Keratinocyte (primary cell): ENCODE results near the gene SCYGR7. TPM values are rescaled to one million over a fixed set of nuclear protein-coding genes. Genes with fewer than 3 reads are reported as not detected.
"Not testable (repeated sequence)": the region's sequence is repeated elsewhere in the genome, so short reads cannot be mapped to it uniquely, and the experiment has no call there.

Experiments
- DNase-seq: peaks from one replicate; pipeline ENCODE4 v3.0.0-alpha.2; 2011; ENCODE audit warnings: low read depth, missing footprints, low spot score
- FAIRE-seq: peaks from 2 replicates; lab custom pipeline; 2011; peaks lifted over from hg19 to GRCh38; lab: Jason Lieb, UNC
- H2AFZ ChIP-seq: 2 replicates; pipeline ENCODE4 v1.6.0; 2012; ENCODE audit warnings: low read length, control low read depth, inconsistent platforms; ENCODE audit not compliant: control insufficient read depth
- H3K27ac ChIP-seq: 2 replicates; pipeline ENCODE4 v1.5.1; 2011; ENCODE audit warnings: low read length; ENCODE audit not compliant: control insufficient read depth, insufficient read depth
- H3K27me3 ChIP-seq: 3 replicates; pipeline ENCODE4 v1.6.0; 2011; ENCODE audit warnings: low read length; ENCODE audit not compliant: control insufficient read depth, insufficient read depth; ENCODE audit errors: extremely low read depth
- H3K36me3 ChIP-seq, 2 experiments: 2 replicates in 1 of 2; 3 replicates in 1 of 2; pipeline ENCODE4 v1.5.1; 2011; ENCODE audit warnings: low read length in 2 of 2, mild to moderate bottlenecking in 1 of 2; ENCODE audit not compliant: control insufficient read depth in 2 of 2, insufficient read depth in 2 of 2; ENCODE audit errors: extremely low read depth in 1 of 2
- H3K4me1 ChIP-seq: 3 replicates; pipeline ENCODE4 v1.5.1; 2011; ENCODE audit warnings: low read length; ENCODE audit not compliant: control insufficient read depth, insufficient read depth; ENCODE audit errors: extremely low read depth
- H3K4me2 ChIP-seq: 3 replicates; pipeline ENCODE4 v1.6.0; 2011; ENCODE audit warnings: low read depth, low read length; ENCODE audit not compliant: control insufficient read depth, insufficient read depth; ENCODE audit errors: extremely low read depth
- H3K4me3 ChIP-seq, 3 experiments: fragments of 200-600 bp in 1 of 3; sonication (generic) in 1 of 3; 2 replicates in 2 of 3; 3 replicates in 1 of 3; pipeline ENCODE4 v1.5.1; 2011 to 2016; ENCODE audit warnings: low read length in 3 of 3, mild to moderate bottlenecking in 3 of 3, control low read depth in 2 of 3, inconsistent platforms in 1 of 3, low read depth in 1 of 3, mixed read lengths in 1 of 3, mixed run types in 1 of 3, moderate library complexity in 1 of 3; ENCODE audit not compliant: control insufficient read depth in 2 of 3, insufficient read depth in 2 of 3; ENCODE audit errors: extremely low read depth in 1 of 3
- H3K79me2 ChIP-seq: 2 replicates; pipeline ENCODE4 v1.6.0; 2012; ENCODE audit warnings: low read length; ENCODE audit not compliant: control insufficient read depth, insufficient read depth
- H3K9ac ChIP-seq: 3 replicates; pipeline ENCODE4 v1.6.0; 2011; ENCODE audit warnings: low read length; ENCODE audit not compliant: control insufficient read depth, insufficient read depth; ENCODE audit errors: extremely low read depth
- H3K9me1 ChIP-seq: 3 replicates; pipeline ENCODE4 v1.6.0; 2011; ENCODE audit warnings: low read length; ENCODE audit not compliant: control insufficient read depth, insufficient read depth; ENCODE audit errors: extremely low read depth
- H3K9me3 ChIP-seq: 2 replicates; pipeline ENCODE4 v1.5.1; 2012; ENCODE audit warnings: low read depth, low read length; ENCODE audit not compliant: control insufficient read depth
- H4K20me1 ChIP-seq: 3 replicates; pipeline ENCODE4 v1.6.0; 2011; ENCODE audit warnings: low read length; ENCODE audit not compliant: control insufficient read depth, insufficient read depth; ENCODE audit errors: extremely low read depth
- EZH2 ChIP-seq: IDR thresholded peaks from one replicate; pipeline ENCODE4 v1.6.1; 2012; ENCODE audit warnings: inconsistent platforms, mild to moderate bottlenecking, low read length, moderate library complexity
- dilution Hi-C: fragments of 300-500 bp; cut with MboI; formaldehyde crosslinking; loops from one replicate; pipeline ENCODE4 v1.7.0; 2020; ENCODE audit warnings: low sequenced_read_pairs; ENCODE audit not compliant: extremely low pct_ligation_motif_present
- polyA plus RNA-seq, 5 experiments: library from polyadenylated mRNA; depleted of rRNA in 3 of 5; stranded (reverse) in 3 of 5; stranded (forward) in 1 of 5; unstranded in 1 of 5; fragments of >200 nt; gene quantifications; 1 replicate in 1 of 5; 2 replicates in 3 of 5; 3 replicates in 1 of 5; pipeline versions ENCODE4 v1.2.1 to v1.2.3, GENCODE V29; 2011 to 2012; ENCODE audit warnings: missing spikeins in 2 of 5, low read depth in 1 of 5, low replicate concordance in 1 of 5
- TF ChIP-seq, protein P1 (sequence below), 3 experiments: IDR thresholded peaks in 1 of 3; conservative IDR thresholded peaks in 1 of 3; optimal IDR thresholded peaks in 1 of 3; 2 replicates in 2 of 3; 3 replicates in 1 of 3; pipeline versions ENCODE3 to v1.5.1; 2011; ENCODE audit warnings: low read length in 3 of 3, mild to moderate bottlenecking in 3 of 3, moderate library complexity in 2 of 3, control low read depth in 1 of 3, inconsistent platforms in 1 of 3; ENCODE audit not compliant: insufficient read depth in 2 of 3; ENCODE audit errors: extremely low read depth in 1 of 3

The SCYGR7 gene
- polyA plus RNA-seq, 1 donor (not counting 4 experiments of a cell fraction or from before 2014, with no cell fraction given): not detected

DNA sequence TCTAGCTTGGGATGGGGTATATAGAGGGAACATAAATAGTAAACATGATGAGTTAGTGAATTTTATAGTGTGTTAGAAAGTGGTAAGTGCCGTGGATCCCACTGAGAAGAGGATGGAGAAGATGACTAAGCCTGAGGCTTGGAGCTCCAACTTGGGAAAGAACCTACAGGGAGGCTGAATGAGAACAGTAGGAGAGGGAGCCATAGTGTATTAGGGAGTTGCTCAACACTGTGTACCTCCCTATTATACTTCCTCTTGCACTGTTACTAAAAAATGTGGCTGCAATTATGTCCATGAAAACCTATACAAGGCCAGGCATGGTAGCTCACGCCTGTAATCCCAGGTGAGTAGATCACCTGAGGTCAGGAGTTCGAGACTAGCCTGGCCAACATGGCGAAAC lies 7.5 kb upstream of the SCYGR7 start:
- Histone ChIP-seq H3K9me1 (no peaks in the 10 kb centered on the region), H3K4me3 (no peak overlapping the region), H3K27me3 (no peaks in the 10 kb centered on the region), H3K27ac (no peak overlapping the region), H3K9me3 (no peaks in the 10 kb centered on the region), H3K9ac (no peak overlapping the region), H3K79me2 (no peaks in the 10 kb centered on the region), H2AFZ (no peak overlapping the region), H3K36me3 (no peaks in the 10 kb centered on the region), H4K20me1 (no peaks in the 10 kb centered on the region), H3K4me2 (no peak overlapping the region), H3K4me1 (no peaks in the 10 kb centered on the region)
- TF ChIP-seq, protein P1, sequence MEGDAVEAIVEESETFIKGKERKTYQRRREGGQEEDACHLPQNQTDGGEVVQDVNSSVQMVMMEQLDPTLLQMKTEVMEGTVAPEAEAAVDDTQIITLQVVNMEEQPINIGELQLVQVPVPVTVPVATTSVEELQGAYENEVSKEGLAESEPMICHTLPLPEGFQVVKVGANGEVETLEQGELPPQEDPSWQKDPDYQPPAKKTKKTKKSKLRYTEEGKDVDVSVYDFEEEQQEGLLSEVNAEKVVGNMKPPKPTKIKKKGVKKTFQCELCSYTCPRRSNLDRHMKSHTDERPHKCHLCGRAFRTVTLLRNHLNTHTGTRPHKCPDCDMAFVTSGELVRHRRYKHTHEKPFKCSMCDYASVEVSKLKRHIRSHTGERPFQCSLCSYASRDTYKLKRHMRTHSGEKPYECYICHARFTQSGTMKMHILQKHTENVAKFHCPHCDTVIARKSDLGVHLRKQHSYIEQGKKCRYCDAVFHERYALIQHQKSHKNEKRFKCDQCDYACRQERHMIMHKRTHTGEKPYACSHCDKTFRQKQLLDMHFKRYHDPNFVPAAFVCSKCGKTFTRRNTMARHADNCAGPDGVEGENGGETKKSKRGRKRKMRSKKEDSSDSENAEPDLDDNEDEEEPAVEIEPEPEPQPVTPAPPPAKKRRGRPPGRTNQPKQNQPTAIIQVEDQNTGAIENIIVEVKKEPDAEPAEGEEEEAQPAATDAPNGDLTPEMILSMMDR (optimal IDR thresholded peaks at IDR 0.05 in 1 of 3, IDR thresholded peaks at IDR 0.05 in 1 of 3, conservative IDR thresholded peaks at IDR 0.05 in 1 of 3; ENCODE audit: extremely low read depth in 1 of 3, insufficient read depth in 2 of 3, low read length in 3 of 3): no peak
- no peak for TF ChIP-seq EZH2
- no peak for FAIRE-seq
- dilution Hi-C loops: no loop called here
- DNase-seq: no peak

DNA sequence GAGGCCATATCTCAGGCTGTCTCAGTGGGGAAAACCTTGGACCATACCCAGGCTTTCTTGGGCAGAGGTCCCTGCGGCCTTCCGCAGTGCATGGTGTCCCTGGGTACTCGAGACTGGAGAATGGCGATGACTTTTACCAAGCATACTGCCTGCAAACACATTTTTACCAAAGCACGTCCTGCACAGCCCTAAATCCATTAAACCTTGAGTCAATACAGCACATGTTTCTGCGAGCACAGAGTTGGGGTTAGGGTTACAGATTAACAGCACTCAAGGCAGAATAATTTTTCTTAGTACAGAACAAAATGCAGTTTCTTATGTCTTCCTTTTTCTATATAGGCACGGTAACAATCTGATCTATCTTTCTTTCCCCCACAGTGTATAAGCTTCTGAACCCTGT lies 5.3 kb upstream of the SCYGR7 start:
- FAIRE-seq: not testable (repeated sequence)

DNA sequence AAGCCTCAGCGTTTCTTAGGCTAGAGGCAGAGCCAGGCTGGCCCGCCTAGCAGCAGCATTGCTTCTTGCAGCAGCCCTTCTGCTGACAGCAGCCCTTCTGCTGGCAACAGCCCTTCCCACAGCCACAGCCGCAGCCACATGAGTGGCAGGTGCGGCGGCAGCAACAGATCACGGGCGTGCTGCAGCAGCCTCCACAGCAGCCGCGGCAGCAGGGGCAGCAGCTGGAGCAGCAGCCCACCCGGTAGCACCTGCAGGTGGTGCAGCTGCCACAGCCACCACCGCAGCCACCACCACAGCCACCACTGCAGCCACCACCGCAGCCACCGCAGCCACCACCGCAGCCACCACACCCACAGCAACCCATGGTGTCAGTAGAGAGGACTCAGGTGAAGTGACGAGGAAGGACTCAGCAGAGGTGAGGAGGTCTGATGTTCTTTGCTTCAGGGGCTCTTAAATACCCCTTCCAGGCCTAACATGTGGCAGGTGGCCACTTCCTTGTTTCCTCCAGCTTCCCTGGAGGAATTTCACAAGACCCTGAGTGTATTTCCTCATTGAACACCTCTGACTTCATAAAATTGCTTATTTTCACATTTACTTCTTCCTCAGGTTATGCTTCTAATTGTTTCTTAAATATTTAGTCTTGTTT lies 3.6 kb upstream of the SCYGR7 start, which contains the start of gene SCYGR6:
TSS of gene SCYGR6 (minus strand) at position 364 of the 646 bp plus-strand sequence. CDS start at position 364, 0 bp downstream.
- Histone ChIP-seq H3K4me3 (no peak within 1 kb of the TSS), H3K4me2 (no peak within 1 kb of the TSS), H3K27me3 (no peaks in the 10 kb centered on the region), H3K9me1 (no peaks in the 10 kb centered on the region), H3K36me3 (no peaks in the 10 kb centered on the region), H3K9ac (no peak within 1 kb of the TSS), H3K79me2 (no peaks in the 10 kb centered on the region), H4K20me1 (no peaks in the 10 kb centered on the region), H3K9me3 (no peaks in the 10 kb centered on the region), H3K4me1 (no peaks in the 10 kb centered on the region), H3K27ac (no peak within 1 kb of the TSS), H2AFZ (no peak within 1 kb of the TSS)
- no peak for FAIRE-seq
- DNase-seq: no peak
- no peak for TF ChIP-seq EZH2
- TF ChIP-seq, protein P1 (optimal IDR thresholded peaks at IDR 0.05 in 1 of 3, IDR thresholded peaks at IDR 0.05 in 1 of 3, conservative IDR thresholded peaks at IDR 0.05 in 1 of 3; ENCODE audit: extremely low read depth in 1 of 3, insufficient read depth in 2 of 3, low read length in 3 of 3): no peak
- dilution Hi-C loops: no loop called here

More for the DNA sequence above, 5.3 kb upstream of the SCYGR7 start:
- H3K4me3 ChIP-seq, H4K20me1 ChIP-seq, H2AFZ ChIP-seq, dilution Hi-C loops, DNase-seq, H3K79me2 ChIP-seq, H3K36me3 ChIP-seq, H3K4me1 ChIP-seq, H3K27me3 ChIP-seq, H3K4me2 ChIP-seq, H3K9me1 ChIP-seq, H3K9ac ChIP-seq, H3K9me3 ChIP-seq, H3K27ac ChIP-seq: not testable (repeated sequence)
